HCT116 (cell line): ENCODE data around the gene AFAP1. TPM values are rescaled to one million over a fixed set of nuclear protein-coding genes. Genes with fewer than 3 reads are reported as not detected.

Experiments used
- ATAC-seq: fragments of 200-7000 bp; cut with Tn5 transposase; 2 replicates; pipeline ENCODE4 v1.9.1; 2020; ENCODE audit warnings: mild to moderate bottlenecking, moderate library complexity
- BruUV-seq: library from RNA; stranded (reverse); fragments of 400-500 nt; replicated peaks from 2 replicates; lab custom pipeline; 2021; lab: Mats Ljungman, UMichigan
- CTCF ChIA-PET: fragments of 300-600 bp; sonication (Branson Sonifier 250); formaldehyde crosslinking; loops from one replicate; lab custom pipeline; 2021; ENCODE audit warnings: antibody characterized with exemption; lab: Charles Lee
- POLR2A ChIA-PET: fragments of 300-600, 350-600 bp; sonication (Branson Sonifier 250); formaldehyde crosslinking; loops from one replicate; lab custom pipeline; 2021; ENCODE audit warnings: antibody characterized with exemption; lab: Charles Lee
- RAD21 ChIA-PET, 2 experiments: fragments of 300-600 bp; sonication (Branson Sonifier 250); formaldehyde crosslinking; loops; one replicate each; lab custom pipeline; 2023; ENCODE audit warnings: low total read pairs in 2 of 2; ENCODE audit not compliant: uncharacterized antibody in 2 of 2, unreplicated experiment in 2 of 2, low non-redundant PET in 1 of 2; lab: Charles Lee
- DNase-seq: peaks from one replicate; pipeline ENCODE4 v3.0.0-alpha.2; 2010; ENCODE audit warnings: low read depth, low spot score
- H2AFZ ChIP-seq: fragments of 200-600 bp; shearing (Covaris generic), sonication (generic); 2 replicates; pipeline ENCODE4 v1.6.1; 2017; ENCODE audit warnings: low read depth, mixed run types, mixed read lengths, antibody characterized with exemption, low read length; ENCODE audit not compliant: poor library complexity, severe bottlenecking
- H3K27ac ChIP-seq: 2 replicates; pipeline ENCODE4 v1.5.1; 2012; ENCODE audit warnings: low read depth, low read length
- H3K27me3 ChIP-seq: fragments of 200-600 bp; sonication (generic); 2 replicates; pipeline ENCODE4 v1.6.1; 2016; ENCODE audit warnings: mixed run types, low read length, mixed read lengths; ENCODE audit not compliant: insufficient read depth
- H3K36me3 ChIP-seq, 2 experiments: fragments of 200-500 bp in 1 of 2; fragments of 200-600 bp in 1 of 2; sonication (Bioruptor generic) in 1 of 2; sonication (generic) in 1 of 2; 2 replicates each; pipeline versions ENCODE4 v1.5.1 to v1.6.1; 2014 to 2016; ENCODE audit warnings: low read length in 2 of 2, inconsistent platforms in 1 of 2, mixed read lengths in 1 of 2, mixed run types in 1 of 2; ENCODE audit not compliant: insufficient read depth in 2 of 2, control insufficient read depth in 1 of 2
- H3K4me1 ChIP-seq, 2 experiments: fragments of 200-600 bp in 1 of 2; sonication (generic) in 1 of 2; 2 replicates each; pipeline versions ENCODE4 v1.5.1 to v1.6.1; 2012 to 2017; ENCODE audit warnings: low read length in 2 of 2, inconsistent platforms in 1 of 2, mild to moderate bottlenecking in 1 of 2, mixed read lengths in 1 of 2, mixed run types in 1 of 2, moderate library complexity in 1 of 2; ENCODE audit not compliant: insufficient read depth in 2 of 2, control insufficient read depth in 1 of 2
- H3K4me2 ChIP-seq: fragments of 200-600 bp; sonication (generic); 2 replicates; pipeline ENCODE4 v1.6.1; 2017; ENCODE audit warnings: mixed run types, low read length, mixed read lengths
- H3K4me3 ChIP-seq, 2 experiments: fragments of 200-600 bp in 1 of 2; sonication (generic) in 1 of 2; replicated peaks in 1 of 2; 2 replicates each; pipeline ENCODE4 v1.5.1; 2011 to 2016; ENCODE audit warnings: low read length in 2 of 2, control low read depth in 1 of 2, low read depth in 1 of 2, mild to moderate bottlenecking in 1 of 2, mixed read lengths in 1 of 2, mixed run types in 1 of 2
- H3K79me2 ChIP-seq: fragments of 200-600 bp; sonication (generic); 2 replicates; pipeline ENCODE4 v1.6.1; 2017; ENCODE audit warnings: mild to moderate bottlenecking, mixed run types, low read length, moderate library complexity, mixed read lengths; ENCODE audit not compliant: insufficient read depth
- H3K9ac ChIP-seq: fragments of 200-600 bp; sonication (generic); 2 replicates; pipeline ENCODE4 v1.6.1; 2016; ENCODE audit warnings: low read length, mixed read lengths
- H3K9me2 ChIP-seq: fragments of 200-600 bp; sonication (generic), shearing (Covaris generic); 2 replicates; pipeline ENCODE4 v1.6.1; 2017; ENCODE audit warnings: mixed run types, mild to moderate bottlenecking, moderate library complexity; ENCODE audit not compliant: insufficient read depth
- H3K9me3 ChIP-seq, 2 experiments: fragments of 200-500 bp in 1 of 2; fragments of 200-600 bp in 1 of 2; sonication (Bioruptor generic) in 1 of 2; sonication (generic) in 1 of 2; 2 replicates each; pipeline ENCODE4 v1.6.1; 2014 to 2017; ENCODE audit warnings: low read length in 2 of 2, mixed read lengths in 2 of 2, inconsistent platforms in 1 of 2, low read depth in 1 of 2, mild to moderate bottlenecking in 1 of 2, mixed run types in 1 of 2, moderate library complexity in 1 of 2; ENCODE audit not compliant: control insufficient read depth in 1 of 2, insufficient read depth in 1 of 2
- H4K20me1 ChIP-seq: fragments of 200-600 bp; sonication (generic), shearing (Covaris generic); 2 replicates; pipeline ENCODE4 v1.6.1; 2017; ENCODE audit warnings: mixed run types, mild to moderate bottlenecking, moderate library complexity; ENCODE audit not compliant: insufficient read depth
- CBX3 ChIP-seq: IDR thresholded peaks from 2 replicates; pipeline ENCODE4 v1.6.1; 2012; ENCODE audit warnings: low read depth
- EZH2 ChIP-seq: fragments of 200-600 bp; sonication (generic); IDR thresholded peaks from 2 replicates; pipeline ENCODE4 v1.6.1; 2017; ENCODE audit warnings: antibody characterized with exemption, mixed run types
- EZH2phosphoT487 ChIP-seq: fragments of 200-600 bp; IDR thresholded peaks from 2 replicates; pipeline ENCODE4 v1.6.1; 2018; ENCODE audit warnings: antibody characterized with exemption, borderline replicate concordance
- JUND ChIP-seq: IDR thresholded peaks from 2 replicates; pipeline ENCODE4 v1.6.1; 2012
- POLR2A ChIP-seq: IDR thresholded peaks from 2 replicates; pipeline ENCODE4 v1.7.0; 2011; ENCODE audit warnings: borderline replicate concordance; ENCODE audit not compliant: insufficient read depth, insufficient read length; ENCODE audit errors: extremely low read depth
- RAD21 ChIP-seq: IDR thresholded peaks from 2 replicates; pipeline ENCODE4 v1.6.1; 2012; ENCODE audit warnings: low read depth, mild to moderate bottlenecking
- REST ChIP-seq: IDR thresholded peaks from 2 replicates; pipeline ENCODE4 v1.6.1; 2012; ENCODE audit warnings: low read depth
- SP1 ChIP-seq: IDR thresholded peaks from 2 replicates; pipeline ENCODE4 v1.6.1; 2012; ENCODE audit warnings: low read depth
- TCF7L2 ChIP-seq: IDR thresholded peaks from 2 replicates; pipeline ENCODE4 v1.7.0; 2011; ENCODE audit warnings: borderline replicate concordance, inconsistent platforms; ENCODE audit not compliant: insufficient read depth, insufficient read length; ENCODE audit errors: extremely low read depth
- YY1 ChIP-seq: IDR thresholded peaks from 2 replicates; pipeline ENCODE4 v1.6.1; 2011; ENCODE audit warnings: low read length, low read depth, moderate library complexity, mild to moderate bottlenecking; ENCODE audit not compliant: insufficient replicate concordance; ENCODE audit errors: extremely low read depth
- intact Hi-C: fragments of 100-400 bp; cut with micrococcal nuclease; formaldehyde crosslinking; loops from 2 replicates; pipeline ENCODE4 v1.10.0; 2022
- total RNA-seq: library from RNA; stranded (reverse); gene quantifications from one replicate; pipeline ENCODE4 v1.2.1, GENCODE V29; 2021; ENCODE audit not compliant: unreplicated experiment
- TF ChIP-seq, protein P1 (sequence below): IDR thresholded peaks from 2 replicates; pipeline ENCODE4 v1.6.1; 2011; ENCODE audit warnings: mild to moderate bottlenecking, low read length, moderate library complexity; ENCODE audit not compliant: insufficient replicate concordance; ENCODE audit errors: extremely low read depth

Gene AFAP1
- total RNA-seq, 1 experiment from 2014 or later, result 19.4 TPM

DNA sequence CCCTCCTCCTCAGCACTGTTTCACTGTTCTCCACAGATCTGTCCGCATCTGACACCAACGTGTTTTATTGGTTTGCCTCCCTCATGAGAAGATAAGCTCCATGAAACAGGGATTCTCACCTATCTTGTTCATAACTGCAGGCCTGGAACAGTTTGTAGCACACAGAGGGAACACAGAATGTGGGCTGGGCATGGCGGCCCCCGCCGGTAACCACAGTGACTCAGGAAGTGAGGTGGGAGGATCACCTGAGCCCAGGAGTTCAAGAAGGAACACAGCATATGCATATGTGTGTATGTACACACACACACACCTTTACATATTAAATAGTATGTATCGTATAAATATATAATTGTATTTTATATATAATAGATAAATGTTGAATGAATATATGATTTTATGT is 168.6 kb downstream of the AFAP1 start:
- intact Hi-C loops, result no loop called here
- H3K27me3 ChIP-seq, result no peaks in the 10 kb centered on the region
- RAD21 ChIA-PET, result no interaction called here
- no peak for DNase-seq
- no peaks in the 10 kb centered on the region for H3K9me3 ChIP-seq
- TF ChIP-seq EZH2phosphoT487 (no peak), REST (no peak), YY1 (no peak), POLR2A (no peak), RAD21 (no peak), TCF7L2 (no peak), SP1 (no peak), CBX3 (no peak), EZH2 (no peak), JUND (no peak)
- TF ChIP-seq, protein P1, sequence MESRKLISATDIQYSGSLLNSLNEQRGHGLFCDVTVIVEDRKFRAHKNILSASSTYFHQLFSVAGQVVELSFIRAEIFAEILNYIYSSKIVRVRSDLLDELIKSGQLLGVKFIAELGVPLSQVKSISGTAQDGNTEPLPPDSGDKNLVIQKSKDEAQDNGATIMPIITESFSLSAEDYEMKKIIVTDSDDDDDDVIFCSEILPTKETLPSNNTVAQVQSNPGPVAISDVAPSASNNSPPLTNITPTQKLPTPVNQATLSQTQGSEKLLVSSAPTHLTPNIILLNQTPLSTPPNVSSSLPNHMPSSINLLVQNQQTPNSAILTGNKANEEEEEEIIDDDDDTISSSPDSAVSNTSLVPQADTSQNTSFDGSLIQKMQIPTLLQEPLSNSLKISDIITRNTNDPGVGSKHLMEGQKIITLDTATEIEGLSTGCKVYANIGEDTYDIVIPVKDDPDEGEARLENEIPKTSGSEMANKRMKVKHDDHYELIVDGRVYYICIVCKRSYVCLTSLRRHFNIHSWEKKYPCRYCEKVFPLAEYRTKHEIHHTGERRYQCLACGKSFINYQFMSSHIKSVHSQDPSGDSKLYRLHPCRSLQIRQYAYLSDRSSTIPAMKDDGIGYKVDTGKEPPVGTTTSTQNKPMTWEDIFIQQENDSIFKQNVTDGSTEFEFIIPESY, result no peak
- H3K9me2 ChIP-seq, result no peaks in the 10 kb centered on the region
- H4K20me1 ChIP-seq, result no peaks in the 10 kb centered on the region
- H3K4me1 ChIP-seq, result no peaks in the 10 kb centered on the region
- no peak overlapping the region for H2AFZ ChIP-seq
- CTCF ChIA-PET, result no interaction called here
- H3K27ac ChIP-seq, result no peak overlapping the region
- H3K4me3 ChIP-seq, result no peak overlapping the region
- no peak overlapping the region for H3K4me2 ChIP-seq
- no peaks in the 10 kb centered on the region for H3K79me2 ChIP-seq
- no TSS peak for BruUV-seq
- H3K36me3 ChIP-seq, result peaks cover 2 to 3% of the 10 kb centered on the region in 2 experiments; a peak in 1 of 4 replicates
- POLR2A ChIA-PET, result no interaction called here
- no peak for ATAC-seq
- H3K9ac ChIP-seq, result no peak overlapping the region
